GM23338 (cell line): ENCODE data around the gene NPAS3. TPM values are rescaled to one million over a fixed set of nuclear protein-coding genes. Genes with fewer than 3 reads are reported as not detected.

ENCODE experiments used
- ATAC-seq: fragments of 200-7000 bp; cut with Tn5 transposase; 3 replicates; pipeline ENCODE4 v1.9.1; 2020
- DNase-seq: peaks from one replicate; pipeline ENCODE4 v3.0.0-alpha.2; 2015; ENCODE audit warnings: low spot score
- H2AFZ ChIP-seq: fragments of 200-600 bp; sonication (generic); 2 replicates; pipeline ENCODE4 v1.8.0; 2016; ENCODE audit warnings: antibody characterized with exemption, mild to moderate bottlenecking, moderate library complexity
- H3F3A ChIP-seq: fragments of 200-600 bp; sonication (generic); replicated peaks from 2 replicates; pipeline ENCODE4 v1.8.0; 2017; ENCODE audit warnings: antibody characterized with exemption, mixed run types, low read depth
- H3K27ac ChIP-seq: fragments of 200-600 bp; sonication (generic); 2 replicates; pipeline ENCODE4 v1.6.1; 2016; ENCODE audit warnings: low read depth
- H3K27me3 ChIP-seq: fragments of 200-600 bp; sonication (generic); 2 replicates; pipeline ENCODE4 v1.8.0; 2016; ENCODE audit warnings: mild to moderate bottlenecking, mixed run types, moderate library complexity; ENCODE audit not compliant: insufficient read depth
- H3K36me3 ChIP-seq: fragments of 200-600 bp; sonication (generic); 2 replicates; pipeline ENCODE4 v1.8.0; 2016; ENCODE audit warnings: mild to moderate bottlenecking; ENCODE audit not compliant: insufficient read depth
- H3K4me1 ChIP-seq: fragments of 200-600 bp; sonication (generic); 2 replicates; pipeline ENCODE4 v1.8.0; 2016; ENCODE audit warnings: mild to moderate bottlenecking, moderate library complexity; ENCODE audit not compliant: insufficient read depth
- H3K4me2 ChIP-seq: fragments of 200-600 bp; sonication (generic); 2 replicates; pipeline ENCODE4 v1.7.1; 2017; ENCODE audit warnings: mixed run types
- H3K4me3 ChIP-seq: fragments of 200-600 bp; sonication (generic); 2 replicates; pipeline ENCODE4 v1.6.1; 2016; ENCODE audit warnings: mixed run types
- H3K79me2 ChIP-seq: fragments of 200-600 bp; sonication (generic); replicated peaks from 2 replicates; pipeline ENCODE4 v1.8.0; 2017; ENCODE audit warnings: mild to moderate bottlenecking; ENCODE audit not compliant: insufficient read depth
- H3K9me2 ChIP-seq: fragments of 200-600 bp; sonication (generic); 2 replicates; pipeline ENCODE4 v1.8.0; 2017; ENCODE audit not compliant: insufficient read depth
- H4K20me1 ChIP-seq: fragments of 200-600 bp; sonication (generic); replicated peaks from 2 replicates; pipeline ENCODE4 v1.8.0; 2017; ENCODE audit warnings: mild to moderate bottlenecking; ENCODE audit not compliant: insufficient read depth
- H3K27ac Mint-ChIP-seq: 2 replicates; pipeline ENCODE4 v1.8.0; 2020; ENCODE audit warnings: inconsistent platforms, mild to moderate bottlenecking, moderate library complexity, mixed read lengths
- H3K27me3 Mint-ChIP-seq: 3 replicates; pipeline ENCODE4 v1.8.0; 2022; ENCODE audit warnings: low read depth, mild to moderate bottlenecking, moderate library complexity, mixed read lengths, inconsistent platforms; ENCODE audit not compliant: insufficient read depth, poor library complexity
- H3K36me3 Mint-ChIP-seq: 3 replicates; pipeline ENCODE4 v1.8.0; 2021; ENCODE audit warnings: low read depth, mild to moderate bottlenecking, inconsistent platforms, moderate library complexity, mixed read lengths
- H3K4me1 Mint-ChIP-seq: 3 replicates; pipeline ENCODE4 v1.8.0; 2020; ENCODE audit warnings: mild to moderate bottlenecking, inconsistent platforms, mixed read lengths
- H3K4me3 Mint-ChIP-seq: 3 replicates; pipeline ENCODE4 v1.8.0; 2021; ENCODE audit warnings: moderate library complexity, mild to moderate bottlenecking, inconsistent platforms, mixed read lengths
- H3K9me3 Mint-ChIP-seq: 3 replicates; pipeline ENCODE4 v1.8.0; 2020; ENCODE audit warnings: moderate library complexity, mild to moderate bottlenecking, inconsistent platforms, mixed read lengths
- CREB1 ChIP-seq: fragments of 250-450 bp; sonication (Bioruptor Pico); IDR thresholded peaks from 2 replicates; pipeline ENCODE4 v1.5.0; 2020; ENCODE audit warnings: low read depth, mild to moderate bottlenecking, moderate library complexity
- EZH2 ChIP-seq: fragments of 200-600 bp; sonication (generic); IDR thresholded peaks from one replicate; pipeline ENCODE4 v1.8.0; 2017; ENCODE audit warnings: antibody characterized with exemption, mild to moderate bottlenecking, low read depth; ENCODE audit not compliant: unreplicated experiment
- EZH2phosphoT487 ChIP-seq: fragments of 200-600 bp; sonication (generic); IDR thresholded peaks from one replicate; pipeline ENCODE4 v1.8.1; 2018; ENCODE audit warnings: antibody characterized with exemption; ENCODE audit not compliant: unreplicated experiment
- JUNB ChIP-seq: IDR thresholded peaks from one replicate; pipeline ENCODE4 v1.6.1; 2016; ENCODE audit warnings: antibody characterized with exemption; ENCODE audit not compliant: unreplicated experiment
- NANOG ChIP-seq: IDR thresholded peaks from 2 replicates; pipeline ENCODE4 v1.6.1; 2016; ENCODE audit warnings: antibody characterized with exemption, borderline replicate concordance
- POLR2AphosphoS5 ChIP-seq: IDR thresholded peaks from 2 replicates; pipeline ENCODE4 v1.6.1; 2016; ENCODE audit warnings: antibody characterized with exemption, low read depth
- STAT1 ChIP-seq: IDR thresholded peaks from one replicate; pipeline ENCODE4 v1.6.1; 2016; ENCODE audit warnings: antibody characterized with exemption; ENCODE audit not compliant: unreplicated experiment
- ZNF331 ChIP-seq: fragments of 250-450 bp; sonication (Bioruptor Pico); IDR thresholded peaks from 2 replicates; pipeline ENCODE4 v1.5.0; 2020; ENCODE audit warnings: low read depth, mild to moderate bottlenecking, moderate library complexity
- polyA plus RNA-seq: library from polyadenylated mRNA; unstranded; fragments of >200 nt; fragmentation: Nextera tagmentation; extraction: Ambion mirVana; gene quantifications from 2 replicates; pipeline ENCODE4 v1.2.1, GENCODE V29; 2016
- total RNA-seq: library from RNA; depleted of rRNA; stranded (reverse); fragments of >200 nt; shearing (Covaris generic); gene quantifications from 2 replicates; pipeline ENCODE4 v1.2.3, GENCODE V29; 2014
- TF ChIP-seq, protein P1 (sequence below): IDR thresholded peaks from 2 replicates; pipeline ENCODE4 v1.6.1; 2016; ENCODE audit warnings: antibody characterized with exemption
- TF ChIP-seq, protein P2 (sequence below), 2 experiments: fragments of 200-600 bp in 1 of 2; sonication (generic) in 1 of 2; conservative IDR thresholded peaks; 2 replicates each; pipeline versions ENCODE4 v1.5.1 to v1.6.1; 2016 to 2017; ENCODE audit warnings: antibody characterized with exemption in 2 of 2, low read depth in 2 of 2, mild to moderate bottlenecking in 2 of 2, moderate library complexity in 1 of 2
- TF ChIP-seq, protein P3 (sequence below): fragments of 250-450 bp; sonication (Bioruptor Pico); IDR thresholded peaks from 2 replicates; pipeline ENCODE4 v1.5.0; 2020; ENCODE audit warnings: mild to moderate bottlenecking, moderate library complexity

NPAS3 gene
- total and polyA plus RNA-seq, 2 experiments from 2014 or later, result 0.17 to 0.19 TPM

DNA sequence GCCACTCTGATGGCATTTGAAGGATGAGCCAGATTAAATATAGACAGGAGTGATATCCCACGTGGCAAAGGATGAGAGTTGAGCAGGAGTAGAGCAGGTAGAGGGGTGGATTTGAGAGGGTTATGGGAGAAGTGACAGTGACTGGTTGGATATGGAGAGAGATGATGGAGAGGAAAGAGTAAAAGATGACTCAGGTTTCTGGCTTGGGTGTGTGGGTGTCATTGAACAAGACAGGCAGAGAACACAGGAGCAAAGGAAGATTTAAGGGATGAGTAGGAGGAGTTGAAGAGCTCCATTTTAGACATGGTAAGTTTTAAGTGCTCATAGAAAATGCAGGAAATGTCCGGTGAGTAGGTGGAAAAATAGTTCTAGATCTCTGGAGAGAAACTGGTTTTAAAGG is 875.3 kb downstream of the NPAS3 start (continued):
- TF ChIP-seq, protein P1, sequence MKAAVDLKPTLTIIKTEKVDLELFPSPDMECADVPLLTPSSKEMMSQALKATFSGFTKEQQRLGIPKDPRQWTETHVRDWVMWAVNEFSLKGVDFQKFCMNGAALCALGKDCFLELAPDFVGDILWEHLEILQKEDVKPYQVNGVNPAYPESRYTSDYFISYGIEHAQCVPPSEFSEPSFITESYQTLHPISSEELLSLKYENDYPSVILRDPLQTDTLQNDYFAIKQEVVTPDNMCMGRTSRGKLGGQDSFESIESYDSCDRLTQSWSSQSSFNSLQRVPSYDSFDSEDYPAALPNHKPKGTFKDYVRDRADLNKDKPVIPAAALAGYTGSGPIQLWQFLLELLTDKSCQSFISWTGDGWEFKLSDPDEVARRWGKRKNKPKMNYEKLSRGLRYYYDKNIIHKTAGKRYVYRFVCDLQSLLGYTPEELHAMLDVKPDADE, result no peak
- no peak for TF ChIP-seq CREB1 (CRISPR knock-in tag)

DNA sequence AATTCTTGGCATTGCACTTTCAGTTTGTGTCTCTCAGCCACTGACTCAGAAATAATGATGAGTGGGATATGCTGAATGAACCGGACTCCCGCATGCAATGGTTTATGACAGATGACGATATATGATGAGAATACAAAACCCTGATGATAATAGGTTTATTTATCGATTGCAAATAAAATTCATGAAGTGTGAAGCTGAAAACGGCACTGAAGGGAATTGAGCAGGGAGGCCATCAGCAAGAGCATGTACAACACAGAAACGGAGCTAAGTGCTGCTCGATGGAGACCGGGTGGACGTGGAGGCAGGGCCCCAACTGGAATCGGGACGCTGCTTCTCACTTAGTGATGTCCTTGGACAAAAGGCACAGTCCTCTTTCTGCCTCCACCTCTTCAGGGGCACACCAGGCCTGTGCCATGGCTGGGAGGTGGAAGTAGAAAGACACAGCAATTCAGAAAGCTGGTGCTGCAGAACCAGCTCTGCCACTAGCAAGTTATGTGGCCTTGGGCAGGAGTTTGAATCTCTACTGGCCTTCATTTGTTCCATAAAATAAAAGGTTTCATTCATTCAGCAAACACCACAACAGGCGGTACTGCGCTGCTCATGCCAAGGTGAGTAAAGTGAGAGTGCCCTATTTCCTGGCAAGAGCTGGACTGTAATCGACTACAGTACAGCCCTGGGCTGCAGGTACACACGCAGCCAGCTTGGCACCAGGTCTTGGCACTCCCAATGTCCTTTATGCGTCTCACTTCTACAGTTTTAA is 895.2 kb downstream of the NPAS3 start:
- Histone ChIP-seq H3K27me3 (no peaks in the 10 kb centered on the region), H3K9me2 (no peaks in the 10 kb centered on the region; the same call in none of the 2 replicates), H3K79me2 (no peaks in the 10 kb centered on the region), H3K27ac (no peak overlapping the region), H2AFZ (no peak overlapping the region), H3K4me1 (peaks cover 14% of the 10 kb centered on the region), H3K36me3 (no peaks in the 10 kb centered on the region), H3K4me2 (no peak overlapping the region), H3F3A (no peaks in the 10 kb centered on the region), H3K4me3 (no peak overlapping the region), H4K20me1 (no peaks in the 10 kb centered on the region)
- Mint-ChIP-seq H3K36me3 (no peaks in the 10 kb centered on the region), H3K27me3 (no peaks in the 10 kb centered on the region), H3K4me3 (no peak overlapping the region), H3K27ac (no peak overlapping the region), H3K4me1 (peaks cover 6% of the 10 kb centered on the region), H3K9me3 (peaks cover 11% of the 10 kb centered on the region; the same call in 2 of the 3 replicates)
- DNase-seq (no peak), ATAC-seq (no peak)
- TF ChIP-seq NANOG (no peak), EZH2phosphoT487 (no peak), ZNF331 (CRISPR knock-in tag) (no peak), STAT1 (no peak), EZH2 (no peak), POLR2AphosphoS5 (no peak), JUNB (no peak)
- TF ChIP-seq, protein P2, sequence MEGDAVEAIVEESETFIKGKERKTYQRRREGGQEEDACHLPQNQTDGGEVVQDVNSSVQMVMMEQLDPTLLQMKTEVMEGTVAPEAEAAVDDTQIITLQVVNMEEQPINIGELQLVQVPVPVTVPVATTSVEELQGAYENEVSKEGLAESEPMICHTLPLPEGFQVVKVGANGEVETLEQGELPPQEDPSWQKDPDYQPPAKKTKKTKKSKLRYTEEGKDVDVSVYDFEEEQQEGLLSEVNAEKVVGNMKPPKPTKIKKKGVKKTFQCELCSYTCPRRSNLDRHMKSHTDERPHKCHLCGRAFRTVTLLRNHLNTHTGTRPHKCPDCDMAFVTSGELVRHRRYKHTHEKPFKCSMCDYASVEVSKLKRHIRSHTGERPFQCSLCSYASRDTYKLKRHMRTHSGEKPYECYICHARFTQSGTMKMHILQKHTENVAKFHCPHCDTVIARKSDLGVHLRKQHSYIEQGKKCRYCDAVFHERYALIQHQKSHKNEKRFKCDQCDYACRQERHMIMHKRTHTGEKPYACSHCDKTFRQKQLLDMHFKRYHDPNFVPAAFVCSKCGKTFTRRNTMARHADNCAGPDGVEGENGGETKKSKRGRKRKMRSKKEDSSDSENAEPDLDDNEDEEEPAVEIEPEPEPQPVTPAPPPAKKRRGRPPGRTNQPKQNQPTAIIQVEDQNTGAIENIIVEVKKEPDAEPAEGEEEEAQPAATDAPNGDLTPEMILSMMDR (conservative IDR thresholded peaks at IDR 0.05; ENCODE audit: low read depth in 2 of 2), result no peak
- TF ChIP-seq, protein P3, sequence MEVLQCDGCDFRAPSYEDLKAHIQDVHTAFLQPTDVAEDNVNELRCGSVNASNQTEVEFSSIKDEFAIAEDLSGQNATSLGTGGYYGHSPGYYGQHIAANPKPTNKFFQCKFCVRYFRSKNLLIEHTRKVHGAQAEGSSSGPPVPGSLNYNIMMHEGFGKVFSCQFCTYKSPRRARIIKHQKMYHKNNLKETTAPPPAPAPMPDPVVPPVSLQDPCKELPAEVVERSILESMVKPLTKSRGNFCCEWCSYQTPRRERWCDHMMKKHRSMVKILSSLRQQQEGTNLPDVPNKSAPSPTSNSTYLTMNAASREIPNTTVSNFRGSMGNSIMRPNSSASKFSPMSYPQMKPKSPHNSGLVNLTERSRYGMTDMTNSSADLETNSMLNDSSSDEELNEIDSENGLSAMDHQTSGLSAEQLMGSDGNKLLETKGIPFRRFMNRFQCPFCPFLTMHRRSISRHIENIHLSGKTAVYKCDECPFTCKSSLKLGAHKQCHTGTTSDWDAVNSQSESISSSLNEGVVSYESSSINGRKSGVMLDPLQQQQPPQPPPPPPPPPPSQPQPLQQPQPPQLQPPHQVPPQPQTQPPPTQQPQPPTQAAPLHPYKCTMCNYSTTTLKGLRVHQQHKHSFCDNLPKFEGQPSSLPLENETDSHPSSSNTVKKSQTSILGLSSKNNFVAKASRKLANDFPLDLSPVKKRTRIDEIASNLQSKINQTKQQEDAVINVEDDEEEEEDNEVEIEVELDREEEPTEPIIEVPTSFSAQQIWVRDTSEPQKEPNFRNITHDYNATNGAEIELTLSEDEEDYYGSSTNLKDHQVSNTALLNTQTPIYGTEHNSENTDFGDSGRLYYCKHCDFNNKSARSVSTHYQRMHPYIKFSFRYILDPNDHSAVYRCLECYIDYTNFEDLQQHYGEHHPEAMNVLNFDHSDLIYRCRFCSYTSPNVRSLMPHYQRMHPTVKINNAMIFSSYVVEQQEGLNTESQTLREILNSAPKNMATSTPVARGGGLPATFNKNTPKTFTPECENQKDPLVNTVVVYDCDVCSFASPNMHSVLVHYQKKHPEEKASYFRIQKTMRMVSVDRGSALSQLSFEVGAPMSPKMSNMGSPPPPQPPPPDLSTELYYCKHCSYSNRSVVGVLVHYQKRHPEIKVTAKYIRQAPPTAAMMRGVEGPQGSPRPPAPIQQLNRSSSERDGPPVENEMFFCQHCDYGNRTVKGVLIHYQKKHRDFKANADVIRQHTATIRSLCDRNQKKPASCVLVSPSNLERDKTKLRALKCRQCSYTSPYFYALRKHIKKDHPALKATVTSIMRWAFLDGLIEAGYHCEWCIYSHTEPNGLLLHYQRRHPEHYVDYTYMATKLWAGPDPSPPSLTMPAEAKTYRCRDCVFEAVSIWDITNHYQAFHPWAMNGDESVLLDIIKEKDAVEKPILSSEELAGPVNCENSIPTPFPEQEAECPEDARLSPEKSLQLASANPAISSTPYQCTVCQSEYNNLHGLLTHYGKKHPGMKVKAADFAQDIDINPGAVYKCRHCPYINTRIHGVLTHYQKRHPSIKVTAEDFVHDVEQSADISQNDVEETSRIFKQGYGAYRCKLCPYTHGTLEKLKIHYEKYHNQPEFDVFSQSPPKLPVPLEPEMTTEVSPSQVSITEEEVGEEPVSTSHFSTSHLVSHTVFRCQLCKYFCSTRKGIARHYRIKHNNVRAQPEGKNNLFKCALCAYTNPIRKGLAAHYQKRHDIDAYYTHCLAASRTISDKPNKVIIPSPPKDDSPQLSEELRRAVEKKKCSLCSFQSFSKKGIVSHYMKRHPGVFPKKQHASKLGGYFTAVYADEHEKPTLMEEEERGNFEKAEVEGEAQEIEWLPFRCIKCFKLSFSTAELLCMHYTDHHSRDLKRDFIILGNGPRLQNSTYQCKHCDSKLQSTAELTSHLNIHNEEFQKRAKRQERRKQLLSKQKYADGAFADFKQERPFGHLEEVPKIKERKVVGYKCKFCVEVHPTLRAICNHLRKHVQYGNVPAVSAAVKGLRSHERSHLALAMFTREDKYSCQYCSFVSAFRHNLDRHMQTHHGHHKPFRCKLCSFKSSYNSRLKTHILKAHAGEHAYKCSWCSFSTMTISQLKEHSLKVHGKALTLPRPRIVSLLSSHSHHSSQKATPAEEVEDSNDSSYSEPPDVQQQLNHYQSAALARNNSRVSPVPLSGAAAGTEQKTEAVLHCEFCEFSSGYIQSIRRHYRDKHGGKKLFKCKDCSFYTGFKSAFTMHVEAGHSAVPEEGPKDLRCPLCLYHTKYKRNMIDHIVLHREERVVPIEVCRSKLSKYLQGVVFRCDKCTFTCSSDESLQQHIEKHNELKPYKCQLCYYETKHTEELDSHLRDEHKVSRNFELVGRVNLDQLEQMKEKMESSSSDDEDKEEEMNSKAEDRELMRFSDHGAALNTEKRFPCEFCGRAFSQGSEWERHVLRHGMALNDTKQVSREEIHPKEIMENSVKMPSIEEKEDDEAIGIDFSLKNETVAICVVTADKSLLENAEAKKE (CRISPR knock-in tag), result no peak
- TF ChIP-seq, protein P1, result no peak
